HEK293T (cell line): ENCODE data around the gene GREM2.

ENCODE experiments used
- BHLHE40 ChIP-seq: fragments of 450-650 bp; IDR thresholded peaks from 2 replicates; pipeline ENCODE4 v1.6.1; 2016; ENCODE audit warnings: mild to moderate bottlenecking, moderate library complexity, borderline replicate concordance
- CTBP1 ChIP-seq: fragments of 450-650 bp; IDR thresholded peaks from 2 replicates; pipeline ENCODE4 v1.6.1; 2016; ENCODE audit warnings: borderline replicate concordance
- FOXA1 ChIP-seq: fragments of 450-650 bp; IDR thresholded peaks from 2 replicates; pipeline ENCODE4 v1.6.1; 2016; ENCODE audit warnings: mild to moderate bottlenecking
- FOXK2 ChIP-seq: fragments of 450-650 bp; IDR thresholded peaks from 2 replicates; pipeline ENCODE4 v1.6.1; 2016; ENCODE audit warnings: mild to moderate bottlenecking
- FOXM1 ChIP-seq: fragments of 450-650 bp; IDR thresholded peaks from 2 replicates; pipeline ENCODE4 v1.6.1; 2017; ENCODE audit warnings: mild to moderate bottlenecking, borderline replicate concordance
- HDGF ChIP-seq: fragments of 450-650 bp; IDR thresholded peaks from 2 replicates; pipeline ENCODE4 v1.6.1; 2017; ENCODE audit warnings: antibody characterized with exemption, borderline replicate concordance
- LEF1 ChIP-seq: fragments of 450-650 bp; IDR thresholded peaks from 2 replicates; pipeline ENCODE4 v1.6.1; 2017; ENCODE audit warnings: mild to moderate bottlenecking, borderline replicate concordance
- NFRKB ChIP-seq: fragments of 450-650 bp; IDR thresholded peaks from 2 replicates; pipeline ENCODE4 v1.6.1; 2016; ENCODE audit warnings: mild to moderate bottlenecking, moderate library complexity
- SP1 ChIP-seq: fragments of 450-650 bp; IDR thresholded peaks from 2 replicates; pipeline ENCODE4 v1.6.1; 2017
- ZNF384 ChIP-seq: fragments of 450-650 bp; IDR thresholded peaks from 2 replicates; pipeline ENCODE4 v1.6.1; 2016

DNA sequence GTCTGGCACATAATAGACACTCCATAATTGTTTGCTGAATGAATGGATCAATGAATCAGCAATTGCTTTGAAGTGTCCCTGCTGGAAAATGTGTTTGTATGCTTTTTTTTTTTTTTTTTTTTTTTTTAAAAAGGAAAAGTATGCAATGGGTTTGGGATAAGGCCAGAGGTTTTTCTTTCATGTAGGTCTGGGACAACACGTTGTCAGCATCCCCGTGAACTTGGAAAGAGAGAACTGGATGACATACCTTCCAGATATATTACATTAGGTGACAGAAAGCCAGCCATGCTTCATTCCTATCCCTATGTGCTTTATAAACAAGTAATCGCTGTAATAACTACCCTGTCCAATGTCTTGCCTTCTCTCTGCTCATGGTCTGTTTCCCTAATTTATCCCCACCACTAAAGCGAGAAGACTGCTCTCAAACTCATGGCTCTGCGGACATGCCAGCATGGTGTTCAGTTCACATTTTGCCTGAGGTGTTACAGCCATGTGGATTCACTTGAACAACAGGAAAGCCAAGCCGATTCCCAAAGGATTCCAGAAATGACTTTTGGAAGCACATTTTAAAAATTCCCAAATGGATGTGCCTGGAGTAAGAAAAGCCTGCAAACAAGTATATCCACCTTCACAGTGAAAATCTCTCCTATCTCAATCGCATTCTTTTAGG lies 34.8 kb upstream of the GREM2 start:
- TF ChIP-seq SP1 (no peak), NFRKB (no peak), CTBP1 (no peak), ZNF384 (no peak), FOXM1 (no peak), FOXK2 (no peak), BHLHE40 (no peak), FOXA1 (no peak), LEF1 (no peak), HDGF (no peak)
